Measurements from ENCODE around the gene BOK. TPM values are rescaled to one million over a fixed set of nuclear protein-coding genes. Genes with fewer than 3 reads are reported as not detected.
A peak's percentile ranks its signal among the peaks of the same experiment; 100 is the strongest.

The BOK gene
- total and polyA plus RNA-seq, 2 donors (not counting 3 experiments of a cell fraction or from before 2014, with no cell fraction given) = 76.0 to 95.5 TPM

GRCh38 chr2:241514553-241514952 lies 44.0 kb upstream of the BOK start:
- H4K20me1 ChIP-seq (replicated peaks; ENCODE audit: control insufficient read depth, extremely low read depth, insufficient read depth, low read length) = no peaks in the 10 kb centered on the region
- no peaks in the 10 kb centered on the region for H3K9me1 ChIP-seq (replicated peaks; ENCODE audit: control insufficient read depth, extremely low read depth, insufficient read depth, low read length)
- no peak overlapping the region for H3K4me2 ChIP-seq (ENCODE audit: insufficient read depth, low read length)
- ChIA-PET POLR2A (no interaction called here), CTCF (interaction anchor here (0.8 kb wide), 1 partner anchor 10 kb away, joined by 4 read pairs; no protein-coding TSS in a partner anchor)
- no peaks in the 10 kb centered on the region for H3K36me3 ChIP-seq (ENCODE audit: control insufficient read depth in 2 of 2, extremely low read depth in 1 of 2, insufficient read depth in 2 of 2, low read length in 2 of 2)
- H3K9ac ChIP-seq (replicated peaks; ENCODE audit: extremely low read depth, insufficient read depth, low read length) = no peak overlapping the region
- no peaks in the 10 kb centered on the region for H3K9me3 ChIP-seq (replicated peaks; ENCODE audit: control insufficient read depth, insufficient read depth, low read length)
- no TSS peak for BruUV-seq (replicated peaks)
- no peaks in the 10 kb centered on the region for H3K27me3 ChIP-seq (ENCODE audit: control insufficient read depth in 2 of 2, insufficient read depth in 2 of 2, low read length in 2 of 2)
- no peak overlapping the region for H3K4me3 ChIP-seq (replicated peaks in 1 of 3; ENCODE audit: insufficient read depth in 1 of 3, low read depth in 1 of 3, low read length in 3 of 3)
- FAIRE-seq = peak; percentile 53
- peak overlapping the region; percentile 32 for H2AFZ ChIP-seq (ENCODE audit: low read depth, low read length)
- dilution Hi-C loops (cut with MboI; ENCODE audit: extremely low pct_ligation_motif_present, low sequenced_read_pairs) (no loop called here), intact Hi-C loops (cut with micrococcal nuclease) (no loop called here)
- H3K79me2 ChIP-seq (ENCODE audit: control insufficient read depth, insufficient read depth, low read length) = no peaks in the 10 kb centered on the region
- no peak overlapping the region for H3K27ac ChIP-seq (ENCODE audit: insufficient read depth, low read depth, low read length)
- H3K4me1 ChIP-seq (ENCODE audit: control insufficient read depth, extremely low read depth, insufficient read depth, low read length) = no peaks in the 10 kb centered on the region
- TF ChIP-seq MYC (IDR thresholded peaks at IDR 0.05; ENCODE audit: low read depth, low read length) (no peak), FOS (IDR thresholded peaks at IDR 0.05; ENCODE audit: borderline replicate concordance, insufficient read depth, low read length) (peak; percentile 8)
- no peak for DNase-seq (ENCODE audit: low read depth, low spot score)

- Histone ChIP-seq H3K27ac (ENCODE audit: insufficient read depth, low read depth, low read length) (no peak overlapping the region), H3K79me2 (ENCODE audit: control insufficient read depth, insufficient read depth, low read length) (no peaks in the 10 kb centered on the region), H3K9me3 (replicated peaks; ENCODE audit: control insufficient read depth, insufficient read depth, low read length) (no peaks in the 10 kb centered on the region), H3K9ac (replicated peaks; ENCODE audit: extremely low read depth, insufficient read depth, low read length) (no peak overlapping the region), H3K9me1 (replicated peaks; ENCODE audit: control insufficient read depth, extremely low read depth, insufficient read depth, low read length) (no peaks in the 10 kb centered on the region), H3K4me3 (replicated peaks in 1 of 3; ENCODE audit: insufficient read depth in 1 of 3, low read depth in 1 of 3, low read length in 3 of 3) (no peak overlapping the region), H3K4me1 (ENCODE audit: control insufficient read depth, extremely low read depth, insufficient read depth, low read length) (no peaks in the 10 kb centered on the region), H3K36me3 (ENCODE audit: control insufficient read depth in 2 of 2, extremely low read depth in 1 of 2, insufficient read depth in 2 of 2, low read length in 2 of 2) (no peaks in the 10 kb centered on the region), H3K4me2 (ENCODE audit: insufficient read depth, low read length) (no peak overlapping the region), H2AFZ (ENCODE audit: low read depth, low read length) (peak overlapping the region; percentile 32), H4K20me1 (replicated peaks; ENCODE audit: control insufficient read depth, extremely low read depth, insufficient read depth, low read length) (no peaks in the 10 kb centered on the region), H3K27me3 (ENCODE audit: control insufficient read depth in 2 of 2, insufficient read depth in 2 of 2, low read length in 2 of 2) (peaks cover 0 to 3% of the 10 kb centered on the region in 2 experiments)
- ChIA-PET POLR2A (no interaction called here), CTCF (interaction anchor here (0.8 to 1.3 kb wide), 4 partner anchors 9 to 25 kb away, joined by 3 to 4 read pairs (median 3); no protein-coding TSS in a partner anchor)
- FAIRE-seq (no peak), DNase-seq (ENCODE audit: low read depth, low spot score) (no peak)
- intact Hi-C loops (cut with micrococcal nuclease) (no loop called here), dilution Hi-C loops (cut with MboI; ENCODE audit: extremely low pct_ligation_motif_present, low sequenced_read_pairs) (no loop called here)
- no TSS peak for BruUV-seq (replicated peaks)
- no peak for TF ChIP-seq POLR2AphosphoS5 (IDR thresholded peaks at IDR 0.05; ENCODE audit: insufficient read depth, low read depth, low read length)
- no peak for TF ChIP-seq JUN (IDR thresholded peaks at IDR 0.05; ENCODE audit: borderline replicate concordance, insufficient read depth, insufficient read length, low read depth)
- TF ChIP-seq POLR2A (IDR thresholded peaks at IDR 0.05; ENCODE audit: low read depth, low read length) = no peak
- no peak for TF ChIP-seq EZH2 (IDR thresholded peaks at IDR 0.05; ENCODE audit: borderline replicate concordance, low read depth, low read length, severe bottlenecking)
- TF ChIP-seq CTCF (IDR thresholded peaks at IDR 0.05; ENCODE audit: extremely low read depth in 1 of 2, insufficient read depth in 1 of 2, low read depth in 1 of 2, low read length in 2 of 2) = no peak
- no peak for TF ChIP-seq GATA2 (IDR thresholded peaks at IDR 0.05; ENCODE audit: insufficient read depth, insufficient read length, low read depth, low read length)
- TF ChIP-seq FOS (IDR thresholded peaks at IDR 0.05; ENCODE audit: borderline replicate concordance, insufficient read depth, low read length) = no peak
- TF ChIP-seq MAX (IDR thresholded peaks at IDR 0.05; ENCODE audit: insufficient read depth, insufficient read length) = no peak
Observed at GRCh38 chr2:241514986-241515737, 43.4 kb upstream of the BOK start.
